A549 (cell line): ENCODE results near the gene HCN3. TPM values are rescaled to one million over a fixed set of nuclear protein-coding genes. Genes with fewer than 3 reads are reported as not detected.
A peak's percentile ranks its signal among the peaks of the same experiment; 100 is the strongest.

Source experiments
- ATAC-seq, 2 experiments: fragments of 200-7000 bp in 1 of 2; fragments of >200 bp in 1 of 2; cut with Nextera tagmentation in 1 of 2; cut with Tn5 transposase in 1 of 2; 3 replicates each; pipeline versions ENCODE4 v1.8.0 to v1.9.1; 2018 to 2020; ENCODE audit warnings: mild to moderate bottlenecking in 1 of 2, moderate library complexity in 1 of 2
- CTCF ChIA-PET: fragments of 300-600 bp; sonication (Branson Sonifier 250); formaldehyde crosslinking; extraction: SDS; loops from one replicate; lab custom pipeline; 2021; ENCODE audit warnings: antibody characterized with exemption, inconsistent platforms; lab: Yijun Ruan, JAX
- POLR2A ChIA-PET: fragments of 350-600 bp; formaldehyde crosslinking; extraction: SDS; loops from one replicate; lab custom pipeline; 2021; ENCODE audit warnings: antibody characterized with exemption, inconsistent platforms; lab: Yijun Ruan, JAX
- DNase-seq, 2 experiments: peaks; one replicate each; pipeline versions ENCODE4 v3.0.0 to v3.0.0-alpha.2; 2011 to 2016; ENCODE audit warnings: low read depth in 1 of 2, low spot score in 1 of 2
- FAIRE-seq: peaks from 2 replicates; lab custom pipeline; 2011; peaks lifted over from hg19 to GRCh38; lab: Jason Lieb, UNC
- H3K27ac ChIP-seq, 2 experiments: fragments of >200 bp; sonication (Bioruptor Twin); formaldehyde crosslinking; 3 replicates each; pipeline ENCODE4 v1.5.1; 2016 to 2017
- H3K4me1 ChIP-seq: fragments of >200 bp; sonication (Bioruptor Twin); formaldehyde crosslinking; 3 replicates; pipeline ENCODE4 v1.6.1; 2016
- H3K4me2 ChIP-seq: fragments of >200 bp; sonication (Bioruptor Twin); formaldehyde crosslinking; 3 replicates; pipeline ENCODE4 v1.6.1; 2016
- H3K4me3 ChIP-seq: fragments of >200 bp; sonication (Bioruptor Twin); formaldehyde crosslinking; 3 replicates; pipeline ENCODE4 v1.5.1; 2016
- H3K9me3 ChIP-seq: fragments of >200 bp; sonication (Bioruptor Twin); formaldehyde crosslinking; 3 replicates; pipeline ENCODE4 v1.6.1; 2016
- ATOH8 ChIP-seq: fragments of 250-450 bp; sonication (Bioruptor Pico); IDR thresholded peaks from 2 replicates; pipeline ENCODE4 v1.5.0; 2020; ENCODE audit warnings: low read depth, mild to moderate bottlenecking, moderate library complexity
- CBX2 ChIP-seq: fragments of 200-600 bp; sonication (generic); IDR thresholded peaks from 2 replicates; pipeline ENCODE4 v1.6.1; 2016; ENCODE audit warnings: low read depth, mild to moderate bottlenecking, borderline replicate concordance
- CBX8 ChIP-seq: fragments of 200-600 bp; sonication (generic); IDR thresholded peaks from 2 replicates; pipeline ENCODE4 v1.6.1; 2016
- CEBPB ChIP-seq, 2 experiments: fragments of >200 bp in 1 of 2; sonication (Bioruptor Twin) in 1 of 2; formaldehyde crosslinking in 1 of 2; IDR thresholded peaks; 2 replicates each; pipeline ENCODE4 v1.6.1; 2012 to 2016
- CHD4 ChIP-seq: fragments of 200-600 bp; sonication (generic); IDR thresholded peaks from 2 replicates; pipeline ENCODE4 v1.6.1; 2016; ENCODE audit warnings: antibody characterized with exemption, mild to moderate bottlenecking, borderline replicate concordance
- ELK1 ChIP-seq: fragments of 150-350 bp; IDR thresholded peaks from 2 replicates; pipeline ENCODE4 v1.6.1; 2014; ENCODE audit warnings: low read depth, mild to moderate bottlenecking, low read length
- GATA3 ChIP-seq: IDR thresholded peaks from 2 replicates; pipeline ENCODE4 v1.6.1; 2012; ENCODE audit warnings: borderline replicate concordance
- HDAC2 ChIP-seq: fragments of 200-600 bp; sonication (generic); IDR thresholded peaks from 2 replicates; pipeline ENCODE4 v1.6.1; 2016
- HEYL ChIP-seq: fragments of 250-450 bp; sonication (Bioruptor Pico); IDR thresholded peaks from 2 replicates; pipeline ENCODE4 v1.8.0; 2021; ENCODE audit warnings: mild to moderate bottlenecking, moderate library complexity
- JUNB ChIP-seq: fragments of >200 bp; sonication (Bioruptor Twin); formaldehyde crosslinking; IDR thresholded peaks from 2 replicates; pipeline ENCODE4 v1.6.1; 2016
- KDM1A ChIP-seq: fragments of 200-600 bp; sonication (generic); IDR thresholded peaks from 2 replicates; pipeline ENCODE4 v1.6.1; 2016; ENCODE audit warnings: low read depth, mild to moderate bottlenecking
- KDM5A ChIP-seq: fragments of 200-600 bp; sonication (generic); IDR thresholded peaks from 2 replicates; pipeline ENCODE4 v1.6.1; 2016; ENCODE audit warnings: antibody characterized with exemption, mild to moderate bottlenecking
- MAFK ChIP-seq: fragments of 450-650 bp; IDR thresholded peaks from 2 replicates; pipeline ENCODE4 v1.6.1; 2014; ENCODE audit not compliant: partially characterized antibody
- MYC ChIP-seq: IDR thresholded peaks from 2 replicates; pipeline ENCODE4 v1.6.1; 2012; ENCODE audit warnings: mild to moderate bottlenecking, inconsistent platforms, low read length, improper control_type of control experiment, borderline replicate concordance
- RARB ChIP-seq: fragments of 250-450 bp; sonication (Bioruptor Pico); IDR thresholded peaks from 2 replicates; pipeline ENCODE4 v1.8.0; 2021; ENCODE audit warnings: mild to moderate bottlenecking, moderate library complexity
- RFX5 ChIP-seq: fragments of 450-650 bp; IDR thresholded peaks from 2 replicates; pipeline ENCODE4 v1.7.1; 2014; ENCODE audit warnings: antibody characterized with exemption, mild to moderate bottlenecking, moderate library complexity
- RNF2 ChIP-seq: fragments of 200-600 bp; sonication (generic); IDR thresholded peaks from 2 replicates; pipeline ENCODE4 v1.6.1; 2016; ENCODE audit warnings: low read depth, mild to moderate bottlenecking, antibody characterized with exemption, moderate library complexity, borderline replicate concordance
- ZC3H11A ChIP-seq: fragments of 450-650 bp; IDR thresholded peaks from 2 replicates; pipeline ENCODE4 v1.6.1; 2014; ENCODE audit warnings: antibody characterized with exemption, mild to moderate bottlenecking
- ZNF302 ChIP-seq: fragments of 250-450 bp; sonication (Bioruptor Pico); IDR thresholded peaks from 2 replicates; pipeline ENCODE4 v1.9.0; 2021; ENCODE audit warnings: inconsistent platforms, mild to moderate bottlenecking, moderate library complexity
- WGBS: methylation state at CpG from one replicate; pipeline ENCODE4 v1.1.6; 2017; ENCODE audit errors: missing lambda C conversion rate; 5-methylcytosine and 5-hydroxymethylcytosine counted together
- polyA plus RNA-seq, 4 experiments: library from polyadenylated mRNA; depleted of rRNA in 3 of 4; stranded (reverse); fragments of >200 nt; fragmentation: RNase III in 1 of 4; extraction: RNeasy Plus Mini Kit Qiagen cat#74134 plus additional on column Dnase treatment in 1 of 4; gene quantifications; 2 replicates in 3 of 4; 3 replicates in 1 of 4; pipeline ENCODE4 v1.2.3, GENCODE V29; 2011 to 2017

The HCN3 gene
- polyA plus RNA-seq, 2 of the 4 experiments (the other 2 are of a cell fraction), result 4.1 to 8.1 TPM

GRCh38 chr1:155329980-155330598 lies 52.8 kb downstream of the HCN3 start:
- WGBS, result 93% methylated on average over 11 of the region's 11 CpGs
- no peaks in the 10 kb centered on the region for H3K9me3 ChIP-seq
- no peak for DNase-seq
- FAIRE-seq, result no peak
- ATAC-seq, result no peak
- ChIA-PET POLR2A (no interaction called here), CTCF (interaction anchor here (0.5 kb wide), 1 partner anchor 41 kb away, joined by 3 read pairs; no protein-coding TSS in a partner anchor)
- no peak overlapping the region for H3K27ac ChIP-seq
- peaks cover 10% of the 10 kb centered on the region for H3K4me1 ChIP-seq
- no peak overlapping the region for H3K4me2 ChIP-seq
- no peak overlapping the region for H3K4me3 ChIP-seq
- TF ChIP-seq CBX8 (no peak), KDM5A (no peak), ZC3H11A (no peak), CHD4 (no peak), ATOH8 (CRISPR knock-in tag) (no peak), ELK1 (no peak), GATA3 (no peak), KDM1A (no peak), HDAC2 (no peak), HEYL (CRISPR knock-in tag) (no peak), RNF2 (no peak), RARB (CRISPR knock-in tag) (no peak), CEBPB (IDR thresholded peaks at IDR 0.05) (no peak), MYC (no peak), ZNF302 (CRISPR knock-in tag) (no peak)
- TF ChIP-seq, all 56 proteins: peak for 0

- Histone ChIP-seq H3K4me3 (no peak overlapping the region), H3K4me1 (no peaks in the 10 kb centered on the region), H3K9me3 (no peaks in the 10 kb centered on the region), H3K27ac (no peak overlapping the region), H3K4me2 (no peak overlapping the region)
- ChIA-PET POLR2A (no interaction called here), CTCF (interaction anchor here (0.8 to 1.5 kb wide), 3 partner anchors 19 to 169 kb away, joined by 3 to 4 read pairs (median 3); no protein-coding TSS in a partner anchor)
- ATAC-seq (no peak), DNase-seq (no peak), FAIRE-seq (no peak)
- 69% methylated on average over 1 of the region's 1 CpG for WGBS
- peak; percentile 47 for TF ChIP-seq MAFK
- no peak for TF ChIP-seq JUNB
- no peak for TF ChIP-seq CBX2
- TF ChIP-seq RFX5, result no peak
Observed at GRCh38 chr1:155334962-155335361, 57.7 kb downstream of the HCN3 start.

Other genes with a start within 250 kb of the HCN3 start
- 1.0 and 1.5 TPM in 2 replicates for gene DCST2, start 243.7 kb upstream of the HCN3 start, polyA plus RNA-seq (2011; rRNA removed)
- 0.23 to 0.46 TPM (median 0.43 TPM) in 3 replicates for gene DCST2, start 243.7 kb upstream of the HCN3 start, polyA plus RNA-seq (2017; fragmentation: RNase III; extraction: RNeasy Plus Mini Kit Qiagen cat#74134 plus additional on column Dnase treatment)
- 0.06 TPM in 1 of 2 replicates, not detected in the other for gene DCST1, start 243.6 kb upstream of the HCN3 start, polyA plus RNA-seq (2011; rRNA removed)
- not detected in 3 replicates for gene DCST1, start 243.6 kb upstream of the HCN3 start, polyA plus RNA-seq (2017; fragmentation: RNase III; extraction: RNeasy Plus Mini Kit Qiagen cat#74134 plus additional on column Dnase treatment)
- gene ADAM15, start 226.1 kb upstream of the HCN3 start, polyA plus RNA-seq (2011; rRNA removed), result 25.6 and 33.6 TPM in 2 replicates
- 33.0 to 35.2 TPM (median 34.2 TPM) in 3 replicates for gene ADAM15, start 226.1 kb upstream of the HCN3 start, polyA plus RNA-seq (2017; fragmentation: RNase III; extraction: RNeasy Plus Mini Kit Qiagen cat#74134 plus additional on column Dnase treatment)
- 3.1 and 4.9 TPM in 2 replicates for gene EFNA4, start 213.7 kb upstream of the HCN3 start, polyA plus RNA-seq (2011; rRNA removed)
- 6.1 to 8.7 TPM (median 7.5 TPM) in 3 replicates for gene EFNA4, start 213.7 kb upstream of the HCN3 start, polyA plus RNA-seq (2017; fragmentation: RNase III; extraction: RNeasy Plus Mini Kit Qiagen cat#74134 plus additional on column Dnase treatment)
- 1.9 and 2.6 TPM in 2 replicates for gene EFNA3, start 198.6 kb upstream of the HCN3 start, polyA plus RNA-seq (2011; rRNA removed)
- 2.0 to 3.2 TPM (median 2.7 TPM) in 3 replicates for gene EFNA3, start 198.6 kb upstream of the HCN3 start, polyA plus RNA-seq (2017; fragmentation: RNase III; extraction: RNeasy Plus Mini Kit Qiagen cat#74134 plus additional on column Dnase treatment)
- 38.9 and 64.6 TPM in 2 replicates for gene EFNA1, start 149.6 kb upstream of the HCN3 start, polyA plus RNA-seq (2011; rRNA removed)
- gene EFNA1, start 149.6 kb upstream of the HCN3 start, polyA plus RNA-seq (2017; fragmentation: RNase III; extraction: RNeasy Plus Mini Kit Qiagen cat#74134 plus additional on column Dnase treatment), result 19.1 to 25.4 TPM (median 25.1 TPM) in 3 replicates
- gene SLC50A1, start 141.6 kb upstream of the HCN3 start, polyA plus RNA-seq (2011; rRNA removed), result 39.3 and 39.4 TPM in 2 replicates
- gene SLC50A1, start 141.6 kb upstream of the HCN3 start, polyA plus RNA-seq (2017; fragmentation: RNase III; extraction: RNeasy Plus Mini Kit Qiagen cat#74134 plus additional on column Dnase treatment), result 28.2 to 30.7 TPM (median 28.9 TPM) in 3 replicates
- 22.8 and 33.7 TPM in 2 replicates for gene DPM3, start 136.9 kb upstream of the HCN3 start, polyA plus RNA-seq (2011; rRNA removed)
- 67.5 to 83.0 TPM (median 80.3 TPM) in 3 replicates for gene DPM3, start 136.9 kb upstream of the HCN3 start, polyA plus RNA-seq (2017; fragmentation: RNase III; extraction: RNeasy Plus Mini Kit Qiagen cat#74134 plus additional on column Dnase treatment)
- 154 and 227 TPM in 2 replicates for gene KRTCAP2, start 104.2 kb upstream of the HCN3 start, polyA plus RNA-seq (2011; rRNA removed)
- gene KRTCAP2, start 104.2 kb upstream of the HCN3 start, polyA plus RNA-seq (2017; fragmentation: RNase III; extraction: RNeasy Plus Mini Kit Qiagen cat#74134 plus additional on column Dnase treatment), result 216 to 218 TPM (median 217 TPM) in 3 replicates
- gene TRIM46, start 103.6 kb upstream of the HCN3 start, polyA plus RNA-seq (2011; rRNA removed), result 1.1 and 1.5 TPM in 2 replicates
- gene TRIM46, start 103.6 kb upstream of the HCN3 start, polyA plus RNA-seq (2017; fragmentation: RNase III; extraction: RNeasy Plus Mini Kit Qiagen cat#74134 plus additional on column Dnase treatment), result 1.7 to 2.8 TPM (median 2.7 TPM) in 3 replicates
- 13.8 and 16.2 TPM in 2 replicates for gene THBS3, start 69.6 kb upstream of the HCN3 start, polyA plus RNA-seq (2011; rRNA removed)
- 8.9 to 14.2 TPM (median 12.1 TPM) in 3 replicates for gene THBS3, start 69.6 kb upstream of the HCN3 start, polyA plus RNA-seq (2017; fragmentation: RNase III; extraction: RNeasy Plus Mini Kit Qiagen cat#74134 plus additional on column Dnase treatment)
- 53.4 and 73.9 TPM in 2 replicates for gene MTX1, start 68.8 kb upstream of the HCN3 start, polyA plus RNA-seq (2011; rRNA removed)
- 64.5 to 67.2 TPM (median 67.1 TPM) in 3 replicates for gene MTX1, start 68.8 kb upstream of the HCN3 start, polyA plus RNA-seq (2017; fragmentation: RNase III; extraction: RNeasy Plus Mini Kit Qiagen cat#74134 plus additional on column Dnase treatment)
- 8.4 and 10.7 TPM in 2 replicates for gene ENTREP3, start 22.0 kb upstream of the HCN3 start, polyA plus RNA-seq (2011; rRNA removed)
- 22.4 to 29.5 TPM (median 27.3 TPM) in 3 replicates for gene ENTREP3, start 22.0 kb upstream of the HCN3 start, polyA plus RNA-seq (2017; fragmentation: RNase III; extraction: RNeasy Plus Mini Kit Qiagen cat#74134 plus additional on column Dnase treatment)
- gene SCAMP3, start 15.1 kb upstream of the HCN3 start, polyA plus RNA-seq (2011; rRNA removed), result 135 and 147 TPM in 2 replicates
- 73.1 to 78.1 TPM (median 75.9 TPM) in 3 replicates for gene SCAMP3, start 15.1 kb upstream of the HCN3 start, polyA plus RNA-seq (2017; fragmentation: RNase III; extraction: RNeasy Plus Mini Kit Qiagen cat#74134 plus additional on column Dnase treatment)
- gene CLK2, start 4.0 kb upstream of the HCN3 start, polyA plus RNA-seq (2011; rRNA removed), result 45.7 and 51.0 TPM in 2 replicates
- 32.4 to 37.9 TPM (median 37.5 TPM) in 3 replicates for gene CLK2, start 4.0 kb upstream of the HCN3 start, polyA plus RNA-seq (2017; fragmentation: RNase III; extraction: RNeasy Plus Mini Kit Qiagen cat#74134 plus additional on column Dnase treatment)
- 0.03 TPM in 1 of 2 replicates, not detected in the other for gene PKLR, start 24.0 kb downstream of the HCN3 start, polyA plus RNA-seq (2011; rRNA removed)
- 0.03 TPM in 1 of 3 replicates, not detected in the others for gene PKLR, start 24.0 kb downstream of the HCN3 start, polyA plus RNA-seq (2017; fragmentation: RNase III; extraction: RNeasy Plus Mini Kit Qiagen cat#74134 plus additional on column Dnase treatment)
- 143 and 148 TPM in 2 replicates for gene FDPS, start 31.4 kb downstream of the HCN3 start, polyA plus RNA-seq (2011; rRNA removed)
- 176 to 228 TPM (median 205 TPM) in 3 replicates for gene FDPS, start 31.4 kb downstream of the HCN3 start, polyA plus RNA-seq (2017; fragmentation: RNase III; extraction: RNeasy Plus Mini Kit Qiagen cat#74134 plus additional on column Dnase treatment)
- 27.8 and 29.1 TPM in 2 replicates for gene RUSC1, start 43.4 kb downstream of the HCN3 start, polyA plus RNA-seq (2011; rRNA removed)
- 27.5 to 32.2 TPM (median 30.9 TPM) in 3 replicates for gene RUSC1, start 43.4 kb downstream of the HCN3 start, polyA plus RNA-seq (2017; fragmentation: RNase III; extraction: RNeasy Plus Mini Kit Qiagen cat#74134 plus additional on column Dnase treatment)